Inferior parietal cortex (tissue), 1 donor: ENCODE measurements around the gene IHH.

ENCODE experiments used
- DNase-seq: peaks from one replicate; pipeline ENCODE4 v3.0.0-alpha.2; 2016; ENCODE audit errors: extremely low spot score

Gene IHH

DNA sequence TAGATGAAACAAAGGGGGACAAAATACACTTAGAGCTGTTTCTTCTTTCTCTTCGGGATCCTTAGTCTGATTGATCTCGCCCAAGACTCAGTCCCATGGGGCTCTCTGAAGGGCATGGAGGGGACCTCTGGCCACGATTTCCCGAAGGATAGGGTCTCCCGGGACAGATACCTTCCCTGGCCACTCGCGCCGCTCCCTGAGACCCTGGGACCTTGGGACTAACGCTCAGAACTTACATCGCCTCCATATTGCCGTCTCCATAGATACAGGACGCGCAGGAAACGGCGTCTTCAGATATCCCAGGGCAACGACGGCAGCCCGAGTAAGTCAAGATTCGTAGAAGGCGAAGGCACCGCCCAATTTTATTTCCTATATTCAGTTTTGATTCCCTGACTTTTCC lies 19.5 kb downstream of the IHH start, which contains the start of gene CFAP65:
CFAP65 (minus strand) TSS at position 265 of the 400 bp plus-strand sequence. CDS start 2,468 bp downstream, outside the sequence.
- DNase-seq: peak; percentile 77

DNA sequence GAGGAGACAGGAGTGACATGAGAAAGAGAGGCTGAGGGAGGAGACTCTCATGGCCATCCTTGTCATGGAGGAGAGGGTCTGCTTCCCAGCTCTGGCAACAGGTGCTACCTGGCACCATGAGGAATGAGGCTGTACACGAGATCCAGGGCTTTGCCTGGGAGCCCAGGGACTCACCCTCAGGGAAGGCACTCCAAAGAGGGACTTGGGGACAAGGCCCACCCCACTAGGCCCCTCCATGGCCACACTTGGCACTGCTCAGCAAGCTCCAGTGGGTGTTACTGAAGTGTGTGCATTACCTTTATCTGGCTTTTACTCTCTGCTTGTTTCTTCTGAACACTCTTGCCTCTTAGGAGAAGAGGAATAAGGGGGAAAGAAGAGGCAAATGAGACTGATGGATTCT lies 22.1 kb downstream of the IHH start:
- DNase-seq: no peak

DNA sequence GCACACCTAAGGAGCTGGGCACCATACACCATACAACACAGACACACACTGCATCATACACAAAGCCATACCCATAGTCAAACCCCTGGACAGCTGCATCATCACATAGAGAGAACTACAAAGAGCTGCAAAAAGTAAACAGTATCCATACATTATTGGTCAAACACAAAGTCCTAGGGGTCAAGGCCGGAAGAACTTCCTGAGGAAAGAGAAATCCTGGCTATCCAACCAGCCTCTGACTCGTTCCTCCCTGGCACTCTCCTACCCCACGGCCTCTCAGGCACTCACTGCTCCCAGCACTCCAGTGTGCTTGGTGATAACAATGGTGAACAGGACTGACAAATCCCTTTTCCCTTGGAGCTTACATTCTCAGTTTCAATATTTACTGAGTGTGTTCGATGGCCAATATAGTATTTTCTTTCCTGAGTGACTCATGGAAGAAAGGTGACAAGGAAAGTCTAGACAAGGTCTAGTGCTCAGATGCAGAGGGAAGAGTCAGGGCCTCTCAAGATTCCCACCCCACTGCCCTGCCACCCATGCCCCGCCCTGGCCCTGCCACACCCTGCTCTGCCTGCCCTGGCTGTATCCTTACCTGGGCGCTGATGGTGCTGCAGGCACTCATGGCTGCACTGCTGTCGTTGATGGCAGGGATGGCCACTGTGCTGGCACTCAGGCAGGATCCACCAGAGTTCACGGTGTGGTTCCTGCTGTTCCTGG lies 22.8 kb downstream of the IHH start:
- DNase-seq: no peak

DNA sequence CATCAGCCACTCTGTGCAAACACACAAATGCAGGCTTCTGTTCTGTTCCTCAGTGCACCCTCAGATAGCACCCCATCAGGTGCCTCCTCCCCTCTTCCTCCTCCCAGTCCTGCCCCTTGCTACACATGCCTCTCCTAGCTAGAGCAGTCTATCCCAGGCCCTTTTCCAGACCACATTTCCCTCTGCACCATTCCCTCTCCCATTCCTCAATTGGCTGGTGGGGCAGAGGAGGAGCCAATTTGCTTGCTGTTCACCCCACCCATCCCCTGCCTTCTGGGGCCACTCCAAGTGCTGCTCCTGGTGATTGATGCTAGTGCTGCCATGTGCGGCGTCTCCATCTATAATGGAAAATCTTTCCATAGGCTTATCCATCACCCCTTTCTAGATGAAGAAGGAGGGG lies 24.8 kb downstream of the IHH start:
- no peak for DNase-seq

DNA sequence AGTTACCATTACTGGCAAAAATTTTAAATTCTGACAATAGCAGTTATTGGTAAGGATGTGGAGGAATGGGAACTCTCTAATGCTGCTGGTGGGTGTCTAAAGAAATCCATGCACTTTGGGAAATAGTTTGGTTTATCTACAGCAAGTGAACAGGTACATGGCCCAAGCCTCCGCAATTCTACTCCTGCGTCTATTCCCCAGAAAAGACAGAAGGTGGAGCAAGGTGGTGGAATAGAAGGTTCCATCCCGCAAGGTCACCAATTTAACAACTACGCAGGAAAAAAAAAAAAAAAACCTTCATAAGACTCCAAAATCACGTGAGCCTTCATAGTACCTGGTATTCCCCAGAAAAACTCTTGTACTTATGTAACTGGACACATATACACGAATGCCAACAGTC lies 25.9 kb downstream of the IHH start:
- DNase-seq: no peak

DNA sequence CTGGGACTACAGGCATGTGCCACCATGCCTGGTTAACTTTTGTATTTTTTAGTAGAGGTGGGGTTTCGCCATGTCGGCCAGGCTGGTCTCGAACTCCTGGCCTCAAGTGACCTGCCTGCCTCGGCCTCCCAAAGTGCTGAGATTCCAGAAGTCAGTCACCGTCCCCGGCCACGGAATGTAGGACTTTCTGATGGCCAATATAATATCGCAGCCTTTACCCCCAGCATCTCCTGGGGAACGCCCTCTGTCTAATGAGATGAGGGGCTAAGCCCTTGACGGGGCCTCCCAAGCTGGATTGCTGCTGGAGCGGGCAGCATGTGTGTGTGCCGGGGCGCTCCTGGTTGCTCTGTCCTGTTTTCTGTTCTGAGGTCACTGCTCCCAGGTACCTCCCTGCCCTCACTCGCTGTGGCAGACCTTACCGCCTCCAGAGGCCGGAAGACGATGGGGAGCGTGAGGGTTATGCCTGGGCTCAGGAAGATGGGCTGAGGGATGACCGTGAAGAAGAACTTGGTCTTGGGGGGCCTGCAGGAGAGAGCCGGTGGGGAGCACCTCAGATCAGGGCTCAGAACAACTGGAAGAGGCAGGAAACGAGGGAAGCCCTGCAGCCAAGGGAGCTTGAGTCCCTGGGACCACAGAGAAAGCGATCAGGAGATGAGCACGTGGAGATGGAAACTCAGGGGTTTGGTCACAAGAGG lies 28.5 kb downstream of the IHH start:
- DNase-seq: no peak

DNA sequence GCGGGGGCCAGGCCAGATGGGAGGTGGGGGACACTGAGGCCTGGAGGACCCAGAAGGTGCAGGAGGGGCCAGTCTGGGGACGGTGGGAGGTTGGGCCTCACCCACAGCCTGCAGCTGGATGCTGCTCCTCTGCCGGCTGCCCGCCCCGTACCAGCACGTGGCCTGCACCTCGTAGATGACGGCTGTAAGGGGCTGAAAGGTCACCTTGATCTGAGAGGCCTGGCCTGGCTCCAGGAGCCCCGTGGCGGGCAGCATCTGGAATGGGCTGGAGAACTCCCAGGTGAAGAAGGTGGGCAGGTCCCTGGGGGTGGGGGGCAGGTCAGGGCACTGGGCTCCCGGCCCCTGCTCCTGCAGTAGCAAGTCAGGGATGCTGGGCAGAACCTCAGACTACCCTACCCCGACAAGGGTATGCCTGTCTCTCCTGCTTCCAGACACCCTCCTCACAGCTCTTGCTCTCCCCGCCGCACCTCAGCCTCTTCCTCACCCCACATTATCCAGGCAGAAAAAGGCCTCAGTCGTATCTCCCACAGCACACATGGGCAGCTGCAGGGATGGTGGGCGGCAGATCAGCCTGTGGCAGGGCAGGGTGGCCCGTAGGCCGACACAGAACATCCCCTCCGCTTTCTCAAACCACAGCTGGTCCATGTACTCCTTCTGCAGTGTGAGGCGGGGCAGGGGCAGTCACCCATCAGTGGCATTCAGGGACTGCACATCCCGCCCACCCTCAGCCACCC lies 29.5 kb downstream of the IHH start:
- no peak for DNase-seq

DNA sequence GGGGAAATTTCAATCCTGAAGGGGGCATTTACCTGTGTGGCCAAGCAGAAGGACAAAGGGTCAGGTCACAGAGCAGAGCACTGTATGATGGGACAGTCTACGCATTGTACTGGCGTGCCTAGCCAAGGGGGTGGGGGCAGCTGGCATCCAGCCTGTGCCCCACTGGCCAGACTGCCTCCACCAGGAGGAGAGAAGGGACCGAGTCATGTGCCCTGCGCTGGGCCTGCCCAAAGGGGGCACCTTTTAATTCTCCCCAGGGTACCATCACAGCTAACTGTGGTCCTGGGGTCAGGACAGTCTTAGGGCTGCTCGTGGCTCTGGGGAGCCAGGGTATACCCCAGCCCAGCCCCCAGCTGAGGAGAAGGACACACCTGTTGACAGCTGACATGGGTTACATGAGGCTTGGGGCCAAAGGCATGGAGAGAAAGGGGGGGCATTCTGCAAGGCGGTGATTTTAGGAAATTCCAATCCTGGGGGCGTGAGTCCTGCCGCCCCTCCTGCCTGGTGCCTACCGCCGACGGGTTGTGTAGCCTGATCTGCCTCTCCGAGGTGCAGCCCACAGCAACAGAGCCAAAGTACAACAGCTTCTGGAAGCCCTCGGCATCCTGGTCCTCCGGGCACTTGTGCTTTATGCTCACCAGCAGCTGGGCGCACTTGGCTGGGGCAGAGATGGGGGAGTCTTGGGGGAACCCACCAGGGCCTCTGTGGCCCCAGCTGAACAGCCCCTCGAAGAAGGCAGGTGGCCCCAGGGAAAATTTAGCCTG lies 30.4 kb downstream of the IHH start:
- no peak for DNase-seq

DNA sequence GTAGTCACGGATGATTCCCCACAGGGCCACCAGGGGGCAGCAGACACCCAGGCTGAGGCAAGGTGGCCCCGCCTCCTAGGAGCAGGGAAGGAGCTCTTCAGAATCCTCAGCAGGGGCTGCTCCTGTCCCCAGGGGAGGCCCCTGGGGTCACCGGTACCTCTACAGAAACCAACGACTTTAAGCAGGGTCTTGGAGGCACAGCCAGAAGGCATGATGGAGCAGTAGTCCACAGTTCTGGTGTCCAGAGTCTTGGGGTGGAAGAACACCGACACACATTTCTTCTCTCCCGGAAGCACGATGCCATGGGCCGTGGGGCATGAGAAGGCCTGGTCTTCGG lies 30.9 kb downstream of the IHH start:
- peak; percentile 90 for DNase-seq

DNA sequence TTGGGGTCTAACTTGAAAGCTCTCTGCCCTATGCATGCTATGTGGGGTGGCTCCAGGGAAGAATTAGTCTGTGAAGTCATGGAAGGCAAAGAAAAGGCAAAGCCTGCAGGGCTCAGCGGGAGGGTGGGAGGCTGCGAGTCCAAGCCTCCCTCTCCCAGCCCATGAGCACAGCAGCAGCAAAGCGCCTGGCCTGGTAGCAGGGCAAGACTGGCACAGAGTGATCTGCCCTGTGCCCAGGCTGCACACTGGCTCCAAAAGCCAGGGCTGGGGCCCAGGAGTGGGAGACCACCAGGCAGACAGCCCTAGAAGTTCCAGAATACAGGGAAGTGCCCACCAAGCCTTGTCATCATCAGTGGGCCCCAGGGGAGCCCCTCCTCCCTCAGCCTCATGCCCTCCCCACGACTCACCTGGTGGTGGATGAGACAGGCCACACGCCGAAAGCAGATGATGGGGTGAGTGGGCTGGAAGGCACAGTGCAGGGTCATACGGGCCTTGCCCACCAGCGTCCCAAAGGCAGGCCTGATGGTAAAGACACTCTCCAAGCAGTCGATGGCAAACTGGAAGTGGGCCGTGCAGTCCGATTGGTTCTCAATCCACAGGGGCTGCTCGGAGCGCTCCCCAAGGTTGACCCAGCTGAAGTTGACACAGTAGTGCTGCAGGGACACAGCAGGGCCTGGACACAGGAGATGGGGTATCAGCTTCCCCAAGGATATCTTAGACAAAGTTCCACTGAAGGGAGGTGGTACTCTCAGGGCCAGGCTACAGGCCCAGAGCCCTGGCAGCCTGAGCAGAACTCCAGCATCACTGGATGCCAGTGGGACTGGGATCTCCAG lies 31.5 kb downstream of the IHH start:
- DNase-seq: no peak

DNA sequence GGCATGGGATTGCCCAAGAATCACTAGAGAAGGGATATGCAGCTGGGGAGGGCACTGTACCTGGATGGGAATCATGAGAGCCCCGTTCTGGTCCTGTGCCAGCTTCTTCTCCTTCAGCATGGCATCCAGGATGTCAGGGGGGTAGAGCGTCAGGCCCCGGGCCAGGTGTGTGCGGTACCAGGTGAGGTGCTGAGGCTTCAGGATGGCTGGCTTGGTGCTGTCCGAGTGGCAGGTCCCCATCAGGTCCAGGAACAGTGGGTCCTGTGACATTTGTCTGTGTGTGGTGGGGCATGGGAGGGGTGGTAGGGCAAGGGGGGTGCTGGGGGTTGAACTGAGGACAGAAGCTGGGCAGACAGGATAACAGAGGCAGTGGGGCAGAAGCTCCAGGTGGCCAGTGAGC lies 32.6 kb downstream of the IHH start:
- no peak for DNase-seq

DNA sequence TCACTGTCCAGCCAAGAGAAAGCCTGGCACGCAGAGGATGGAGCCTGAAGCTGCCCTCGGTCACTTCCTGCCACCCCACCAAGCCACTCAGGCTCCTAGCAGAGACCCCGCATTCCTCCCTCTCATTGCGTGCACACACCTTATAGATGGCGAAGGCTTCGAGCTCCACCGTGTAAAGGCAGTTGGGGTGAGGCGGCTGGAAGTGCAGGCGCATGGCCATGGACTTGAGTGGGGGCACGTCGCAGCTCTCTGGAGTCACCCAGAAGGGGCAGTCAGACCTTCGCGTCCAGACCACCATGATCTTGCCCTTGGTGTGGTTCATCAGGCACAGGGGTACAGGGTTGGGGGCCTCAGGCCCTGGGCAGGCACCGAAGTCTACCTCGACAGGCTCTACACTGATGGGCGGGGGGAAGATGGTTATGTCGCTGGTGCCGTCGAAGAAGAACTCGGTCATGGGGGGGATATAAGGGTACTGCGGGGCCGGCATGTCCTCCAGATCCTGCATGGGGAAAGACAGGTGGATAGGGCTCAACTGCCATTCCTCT lies 33.1 kb downstream of the IHH start:
- DNase-seq: no peak

DNA sequence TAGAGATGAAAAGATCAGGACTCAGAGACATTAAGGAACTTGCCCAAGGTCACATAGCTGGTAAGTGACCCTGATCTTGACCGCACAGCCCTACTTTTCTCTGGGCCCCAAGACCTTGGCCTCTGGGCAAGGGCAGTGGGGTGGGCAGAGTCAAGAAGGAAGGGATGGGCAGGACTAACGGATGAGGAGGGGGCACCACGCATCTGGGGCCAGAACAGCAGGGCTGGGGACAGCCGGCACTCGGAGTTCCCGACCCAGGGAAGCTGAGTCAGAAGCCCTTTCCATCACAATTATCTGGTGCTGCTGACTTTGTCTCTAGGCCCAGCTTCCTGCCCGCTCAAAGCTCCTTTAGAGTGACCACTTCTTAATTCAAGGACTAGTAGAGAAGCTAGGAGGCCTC lies 33.8 kb downstream of the IHH start:
- DNase-seq: no peak

DNA sequence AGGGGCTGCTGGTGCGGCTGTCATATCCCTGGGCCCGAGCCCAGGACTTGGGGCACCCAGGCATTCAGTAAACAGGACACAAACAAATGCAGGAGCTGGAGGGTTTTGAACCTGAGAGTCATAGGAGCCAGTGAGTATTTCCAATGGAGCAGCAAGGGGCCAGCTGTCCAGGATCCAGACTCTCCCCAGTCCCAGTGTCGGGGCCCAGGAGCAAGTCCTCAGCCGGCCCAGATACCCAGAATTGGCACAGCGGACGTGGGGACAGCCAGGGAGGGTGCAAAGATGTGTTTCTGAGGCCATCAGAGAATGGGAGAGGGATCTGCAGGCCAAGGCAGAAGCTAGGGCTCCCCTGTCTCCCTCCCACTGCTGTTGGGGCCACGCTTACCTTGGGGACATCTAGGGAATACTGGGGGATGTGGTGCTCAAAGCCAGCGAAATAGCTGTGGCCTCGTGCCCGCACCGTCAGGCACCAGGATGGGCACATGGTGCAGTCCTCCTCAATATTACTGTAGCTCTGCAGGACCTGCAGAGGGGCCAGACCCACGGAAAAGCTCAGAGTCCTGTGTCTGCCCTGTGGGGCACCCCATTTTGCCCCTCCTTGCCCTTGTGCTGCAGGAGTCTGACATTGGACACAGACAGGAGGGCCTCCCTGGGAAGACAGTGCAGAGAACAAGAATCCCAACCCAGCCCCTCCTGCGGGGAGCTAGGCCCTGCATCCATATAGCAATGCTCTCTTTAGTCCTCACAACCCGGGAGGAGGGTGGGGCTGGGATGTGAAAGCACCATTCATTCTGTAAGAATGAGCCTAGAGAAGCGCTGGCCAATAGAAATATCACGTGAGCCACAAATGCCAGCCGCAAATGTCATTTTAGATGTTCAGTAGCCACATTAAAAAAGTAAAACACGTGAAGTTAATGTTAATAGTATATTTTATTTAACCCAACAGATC lies 34.8 kb downstream of the IHH start:
- DNase-seq: peak; percentile 76

DNA sequence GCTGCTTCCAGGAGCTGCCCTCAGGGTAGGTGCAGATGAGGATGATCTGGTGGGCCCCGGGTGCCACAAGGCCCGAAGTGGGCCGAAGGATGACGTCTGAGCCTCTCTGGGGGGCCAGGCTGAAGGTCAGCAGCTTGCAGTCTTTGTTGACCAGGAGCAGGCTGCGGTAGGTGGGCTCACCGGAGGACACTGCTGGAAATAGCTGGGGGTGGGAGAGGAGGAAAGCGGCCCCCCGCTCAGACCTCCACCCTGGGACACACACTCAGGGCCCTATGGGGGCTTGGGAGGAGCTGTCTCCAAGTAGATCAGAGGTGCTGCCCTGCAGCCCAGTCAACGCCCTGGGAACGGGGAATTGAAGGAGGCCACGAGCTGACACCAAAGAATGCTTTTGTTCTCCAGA lies 36.7 kb downstream of the IHH start:
- DNase-seq: no peak

DNA sequence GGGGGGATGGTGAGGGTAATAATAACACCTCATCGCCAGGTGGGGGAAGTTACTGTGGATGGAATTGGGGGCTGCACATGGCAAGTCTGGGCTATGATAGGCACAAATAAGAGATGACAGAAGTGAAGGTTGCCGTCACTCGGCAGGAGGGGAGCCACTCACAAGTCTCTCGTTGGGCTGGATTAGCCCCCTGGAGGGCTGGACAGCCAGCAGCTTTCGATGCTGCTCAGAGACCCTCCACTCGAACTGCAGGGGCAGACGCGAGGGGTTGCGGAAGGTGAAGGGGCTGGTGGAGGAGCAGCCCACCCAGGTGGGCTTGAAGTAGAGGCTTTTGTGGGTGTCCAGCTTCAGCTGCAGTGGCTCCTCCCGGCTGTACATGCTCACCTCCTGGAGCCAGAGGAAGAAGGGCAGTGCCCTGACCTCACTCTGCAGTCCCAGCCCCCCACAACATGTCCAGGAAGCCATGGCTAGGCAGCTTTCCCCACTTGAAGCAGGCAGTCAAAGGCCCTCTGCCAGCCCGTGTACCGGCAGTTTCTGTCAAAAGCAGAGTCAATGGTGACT lies 37.6 kb downstream of the IHH start:
- no peak for DNase-seq

DNA sequence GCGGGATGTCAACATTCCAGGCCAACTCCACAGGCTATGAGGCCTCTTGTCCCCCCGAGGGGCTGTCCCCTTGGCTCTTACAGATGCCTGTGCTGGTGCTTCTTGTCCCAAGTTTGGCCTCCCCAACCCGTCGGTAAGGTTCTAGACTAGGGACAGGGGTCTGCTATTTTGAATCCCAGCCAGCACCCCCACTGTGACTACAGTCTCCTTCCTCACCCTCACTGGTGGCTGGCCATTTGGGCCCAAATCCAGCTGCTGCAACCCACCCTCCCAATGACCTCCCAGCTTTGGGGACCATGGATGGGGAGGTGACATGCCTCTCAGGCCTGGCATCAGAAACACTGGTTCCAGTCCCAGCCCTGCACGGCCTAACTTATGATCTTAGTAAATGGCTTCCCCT lies 38.1 kb downstream of the IHH start:
- DNase-seq: no peak

DNA sequence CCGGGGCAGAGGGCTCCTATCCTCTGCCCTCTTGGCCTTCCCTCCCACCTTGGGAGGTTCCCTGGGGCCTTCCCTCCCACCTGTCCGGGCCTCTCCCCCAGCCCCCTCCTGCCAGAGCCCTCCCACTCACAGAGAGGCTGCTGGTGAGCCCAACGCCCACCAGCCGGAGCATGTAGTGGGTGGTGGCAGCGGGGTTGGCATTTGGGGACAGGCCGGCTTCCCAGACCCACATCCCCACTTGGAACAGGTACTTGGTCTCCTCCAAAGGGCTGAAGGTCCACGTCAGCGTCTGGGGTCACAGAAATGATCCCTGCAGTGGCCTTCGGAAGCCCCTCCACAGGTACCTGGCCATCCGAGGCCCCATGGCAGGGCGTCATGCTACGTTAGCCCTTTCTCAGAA lies 38.7 kb downstream of the IHH start:
- no peak for DNase-seq

DNA sequence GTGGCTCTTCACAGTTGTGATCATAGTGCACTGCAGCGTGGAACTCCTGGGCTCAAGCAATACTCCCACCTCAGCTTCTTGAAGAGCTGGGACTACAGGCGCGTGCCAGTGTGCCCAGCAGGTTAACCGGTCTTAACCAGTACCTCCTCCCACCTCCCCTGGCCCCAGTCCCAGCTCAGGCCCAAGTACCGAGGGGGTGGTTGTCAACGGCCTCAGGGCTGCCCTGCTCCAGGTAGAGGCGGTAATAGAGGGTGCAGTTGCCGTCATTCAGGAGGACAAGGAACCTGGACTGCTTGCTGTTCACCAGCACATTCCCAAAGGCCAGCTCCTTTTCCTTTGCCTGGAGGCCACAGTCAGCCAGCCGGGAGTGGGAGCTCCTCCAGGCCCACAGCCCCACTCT lies 39.1 kb downstream of the IHH start:
- DNase-seq: no peak
